GM12878 (cell line): ENCODE results near the gene CLECL1.

Source experiments
- BMI1 ChIP-seq: fragments of 450-650 bp; IDR thresholded peaks from 2 replicates; pipeline ENCODE4 v1.6.1; 2016; ENCODE audit warnings: mild to moderate bottlenecking, moderate library complexity, borderline replicate concordance
- EP300 ChIP-seq, 2 experiments: fragments of 150-350 bp in 1 of 2; IDR thresholded peaks; 2 replicates each; pipeline ENCODE4 v1.6.1; 2011 to 2012; ENCODE audit warnings: low read depth in 2 of 2, low read length in 2 of 2, borderline replicate concordance in 1 of 2, improper control_type of control experiment in 1 of 2, inconsistent platforms in 1 of 2; ENCODE audit not compliant: control insufficient read depth in 1 of 2
- TF ChIP-seq, protein P1 (sequence below): IDR thresholded peaks from 2 replicates; pipeline ENCODE4 v1.6.1; 2012; ENCODE audit warnings: low read depth, low read length, improper control_type of control experiment

DNA sequence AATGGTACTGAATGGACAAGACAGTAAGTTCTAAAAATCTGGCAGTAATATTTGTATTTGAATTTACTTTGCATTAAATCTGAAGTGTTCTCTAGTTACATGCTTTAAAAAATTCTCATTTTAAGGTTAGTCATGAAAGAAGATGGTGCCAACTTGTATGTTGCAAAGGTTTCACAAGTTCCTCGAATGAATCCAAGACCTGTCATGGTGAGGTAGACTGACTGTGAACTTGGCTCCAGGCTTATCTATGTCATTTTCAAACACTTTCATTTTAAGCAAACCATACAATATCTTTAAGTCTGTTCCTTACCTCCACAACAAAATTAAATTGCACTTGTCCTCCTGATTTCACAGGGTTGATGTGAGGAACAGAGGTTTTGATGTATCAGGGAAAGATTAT is 40.0 kb downstream of the CLECL1 start:
- TF ChIP-seq EP300 (IDR thresholded peaks at IDR 0.05; ENCODE audit: borderline replicate concordance in 1 of 2, control insufficient read depth in 1 of 2, low read depth in 2 of 2, low read length in 2 of 2) (no peak), BMI1 (no peak)
- TF ChIP-seq, protein P1, sequence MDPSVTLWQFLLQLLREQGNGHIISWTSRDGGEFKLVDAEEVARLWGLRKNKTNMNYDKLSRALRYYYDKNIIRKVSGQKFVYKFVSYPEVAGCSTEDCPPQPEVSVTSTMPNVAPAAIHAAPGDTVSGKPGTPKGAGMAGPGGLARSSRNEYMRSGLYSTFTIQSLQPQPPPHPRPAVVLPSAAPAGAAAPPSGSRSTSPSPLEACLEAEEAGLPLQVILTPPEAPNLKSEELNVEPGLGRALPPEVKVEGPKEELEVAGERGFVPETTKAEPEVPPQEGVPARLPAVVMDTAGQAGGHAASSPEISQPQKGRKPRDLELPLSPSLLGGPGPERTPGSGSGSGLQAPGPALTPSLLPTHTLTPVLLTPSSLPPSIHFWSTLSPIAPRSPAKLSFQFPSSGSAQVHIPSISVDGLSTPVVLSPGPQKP = no peak
